ES-I3 (cell line): Measurements from ENCODE around the gene NEO1.
"Not testable (repeated sequence)": the region's sequence is repeated elsewhere in the genome, so short reads cannot be mapped to it uniquely, and the experiment has no call there.

Source experiments
- H3K36me3 ChIP-seq: 2 replicates; pipeline ENCODE4 v1.6.1; 2013; ENCODE audit warnings: mild to moderate bottlenecking, low read length, control low read depth, moderate library complexity; ENCODE audit not compliant: insufficient read depth
- H3K4me1 ChIP-seq: 2 replicates; pipeline ENCODE4 v1.6.1; 2013; ENCODE audit warnings: mild to moderate bottlenecking, control low read depth, low read length; ENCODE audit not compliant: insufficient read depth
- H3K9ac ChIP-seq: 2 replicates; pipeline ENCODE4 v1.6.1; 2013; ENCODE audit warnings: low read depth, mild to moderate bottlenecking, low read length, moderate library complexity
- H3K9me3 ChIP-seq: 2 replicates; pipeline ENCODE4 v1.6.1; 2013; ENCODE audit warnings: mild to moderate bottlenecking, low read length, moderate library complexity; ENCODE audit not compliant: control insufficient read depth, insufficient read depth

Gene NEO1

GRCh38 chr15:73156431-73157191 lies 104.3 kb downstream of the NEO1 start:
- H3K36me3 ChIP-seq = no peaks in the 10 kb centered on the region; the same call in 1 of the 2 replicates
- H3K4me1 ChIP-seq = no peaks in the 10 kb centered on the region
- H3K9ac ChIP-seq = no peak overlapping the region
- no peaks in the 10 kb centered on the region; the same call in 1 of the 2 replicates for H3K9me3 ChIP-seq

- Histone ChIP-seq H3K9ac (no peak overlapping the region), H3K4me1 (no peaks in the 10 kb centered on the region), H3K9me3 (peaks cover 6% of the 10 kb centered on the region; the same call in 1 of the 2 replicates), H3K36me3 (no peaks in the 10 kb centered on the region)
Observed at GRCh38 chr15:73161546-73161945, 109.3 kb downstream of the NEO1 start.

GRCh38 chr15:73165435-73165834 lies 113.2 kb downstream of the NEO1 start:
- Histone ChIP-seq H3K9ac (no peak overlapping the region), H3K9me3 (peaks cover 8% of the 10 kb centered on the region; the same call in 1 of the 2 replicates), H3K36me3 (no peaks in the 10 kb centered on the region), H3K4me1 (no peaks in the 10 kb centered on the region)

- Histone ChIP-seq H3K4me1 (no peaks in the 10 kb centered on the region), H3K36me3 (no peaks in the 10 kb centered on the region), H3K9ac (no peak overlapping the region), H3K9me3 (peaks cover 8% of the 10 kb centered on the region; the same call in 1 of the 2 replicates)
Observed at GRCh38 chr15:73165844-73166243, 113.6 kb downstream of the NEO1 start.

- H3K9me3 ChIP-seq, H3K9ac ChIP-seq: not testable (repeated sequence)
Observed at GRCh38 chr15:73166711-73167110, 114.4 kb downstream of the NEO1 start.

GRCh38 chr15:73168487-73168886 lies 116.2 kb downstream of the NEO1 start:
- no peaks in the 10 kb centered on the region for H3K4me1 ChIP-seq
- no peak overlapping the region for H3K9ac ChIP-seq
- peaks cover 8% of the 10 kb centered on the region; the same call in 1 of the 2 replicates for H3K9me3 ChIP-seq
- H3K36me3 ChIP-seq = no peaks in the 10 kb centered on the region

More at GRCh38 chr15:73166711-73167110, 114.4 kb downstream of the NEO1 start:
- H3K36me3 ChIP-seq, H3K4me1 ChIP-seq: not testable (repeated sequence)

GRCh38 chr15:73171711-73172110 lies 119.4 kb downstream of the NEO1 start:
- H3K9ac ChIP-seq = no peak overlapping the region
- peaks cover 2% of the 10 kb centered on the region; the same call in 1 of the 2 replicates for H3K36me3 ChIP-seq
- peaks cover 7% of the 10 kb centered on the region; the same call in 1 of the 2 replicates for H3K4me1 ChIP-seq
- no peaks in the 10 kb centered on the region for H3K9me3 ChIP-seq

GRCh38 chr15:73172508-73172907 lies 120.2 kb downstream of the NEO1 start:
- Histone ChIP-seq H3K4me1 (peaks cover 7% of the 10 kb centered on the region; the same call in 1 of the 2 replicates), H3K9me3 (no peaks in the 10 kb centered on the region), H3K9ac (no peak overlapping the region), H3K36me3 (peaks cover 3% of the 10 kb centered on the region; the same call in 1 of the 2 replicates)

- Histone ChIP-seq H3K9ac (no peak overlapping the region), H3K36me3 (peaks cover 3% of the 10 kb centered on the region; the same call in 1 of the 2 replicates), H3K4me1 (peaks cover 7% of the 10 kb centered on the region; the same call in 1 of the 2 replicates), H3K9me3 (no peaks in the 10 kb centered on the region)
Observed at GRCh38 chr15:73174171-73174570, 121.9 kb downstream of the NEO1 start.

GRCh38 chr15:73175382-73175781 lies 123.1 kb downstream of the NEO1 start:
- H3K9ac ChIP-seq = no peak overlapping the region
- no peaks in the 10 kb centered on the region; the same call in 1 of the 2 replicates for H3K9me3 ChIP-seq
- H3K4me1 ChIP-seq = peaks cover 7% of the 10 kb centered on the region; the same call in 1 of the 2 replicates
- peaks cover 3% of the 10 kb centered on the region; the same call in 1 of the 2 replicates for H3K36me3 ChIP-seq

- H3K9me3 ChIP-seq = no peaks in the 10 kb centered on the region; the same call in none of the 2 replicates
- H3K36me3 ChIP-seq = peaks cover 3% of the 10 kb centered on the region; the same call in 1 of the 2 replicates
- no peak overlapping the region for H3K9ac ChIP-seq
- peaks cover 7% of the 10 kb centered on the region; the same call in 1 of the 2 replicates for H3K4me1 ChIP-seq
Observed at GRCh38 chr15:73176598-73176997, 124.3 kb downstream of the NEO1 start.

GRCh38 chr15:73183071-73183470 lies 130.8 kb downstream of the NEO1 start:
- Histone ChIP-seq H3K4me1 (no peaks in the 10 kb centered on the region), H3K9me3 (no peaks in the 10 kb centered on the region; the same call in none of the 2 replicates), H3K9ac (no peak overlapping the region), H3K36me3 (no peaks in the 10 kb centered on the region; the same call in 1 of the 2 replicates)

- Histone ChIP-seq H3K9me3 (no peaks in the 10 kb centered on the region), H3K9ac (no peak overlapping the region), H3K4me1 (no peaks in the 10 kb centered on the region)
Observed at GRCh38 chr15:73190189-73190601, 137.9 kb downstream of the NEO1 start.

GRCh38 chr15:73195166-73195565 lies 142.9 kb downstream of the NEO1 start:
- Histone ChIP-seq H3K36me3 (no peaks in the 10 kb centered on the region), H3K4me1 (no peaks in the 10 kb centered on the region), H3K9ac (no peak overlapping the region), H3K9me3 (peaks cover 3% of the 10 kb centered on the region; the same call in 1 of the 2 replicates)

More at GRCh38 chr15:73190189-73190601, 137.9 kb downstream of the NEO1 start:
- no peaks in the 10 kb centered on the region for H3K36me3 ChIP-seq

- no peaks in the 10 kb centered on the region for H3K36me3 ChIP-seq
- peaks cover 3% of the 10 kb centered on the region; the same call in 1 of the 2 replicates for H3K9me3 ChIP-seq
- H3K9ac ChIP-seq = no peak overlapping the region
- H3K4me1 ChIP-seq = no peaks in the 10 kb centered on the region
Observed at GRCh38 chr15:73196113-73196512, 143.8 kb downstream of the NEO1 start.
